Prostate gland (tissue), 2 donors: ENCODE measurements around the gene CCDC77.

Experiments used
- POLR2AphosphoS5 ChIP-seq: sonication (generic); formaldehyde crosslinking; IDR thresholded peaks from one replicate; pipeline ENCODE4 v1.6.1; 2017; ENCODE audit warnings: antibody characterized with exemption
- TF ChIP-seq, protein P1 (sequence below), 4 experiments: fragments of 200-600 bp in 2 of 4; fragments of 450-650 bp in 2 of 4; sonication (generic) in 2 of 4; IDR thresholded peaks; 1 replicate in 3 of 4; 2 replicates in 1 of 4; pipeline ENCODE4 v1.5.1; 2016 to 2019; ENCODE audit warnings: antibody characterized with exemption in 4 of 4, mild to moderate bottlenecking in 2 of 4, moderate library complexity in 2 of 4

DNA sequence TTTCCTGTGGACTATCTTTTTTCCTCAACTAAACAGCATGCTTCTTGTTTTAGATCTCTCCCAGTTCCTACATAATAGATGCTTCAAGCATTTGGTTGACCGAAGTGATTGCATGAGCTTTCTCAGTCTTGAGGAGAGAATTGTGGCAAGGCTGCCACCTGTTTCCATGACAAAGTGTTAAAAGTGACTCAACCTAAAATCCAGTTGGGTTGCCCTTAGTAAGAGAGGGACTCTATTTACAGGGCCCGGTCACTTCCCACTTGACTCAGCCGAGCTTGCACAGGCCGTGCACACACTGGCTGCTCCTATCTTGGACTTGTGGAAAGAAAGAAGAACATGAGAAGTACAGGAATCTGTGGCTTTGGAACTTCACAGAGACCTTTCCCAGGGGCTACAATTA, 56.2 kb downstream of the CCDC77 start:
- TF ChIP-seq, protein P1, sequence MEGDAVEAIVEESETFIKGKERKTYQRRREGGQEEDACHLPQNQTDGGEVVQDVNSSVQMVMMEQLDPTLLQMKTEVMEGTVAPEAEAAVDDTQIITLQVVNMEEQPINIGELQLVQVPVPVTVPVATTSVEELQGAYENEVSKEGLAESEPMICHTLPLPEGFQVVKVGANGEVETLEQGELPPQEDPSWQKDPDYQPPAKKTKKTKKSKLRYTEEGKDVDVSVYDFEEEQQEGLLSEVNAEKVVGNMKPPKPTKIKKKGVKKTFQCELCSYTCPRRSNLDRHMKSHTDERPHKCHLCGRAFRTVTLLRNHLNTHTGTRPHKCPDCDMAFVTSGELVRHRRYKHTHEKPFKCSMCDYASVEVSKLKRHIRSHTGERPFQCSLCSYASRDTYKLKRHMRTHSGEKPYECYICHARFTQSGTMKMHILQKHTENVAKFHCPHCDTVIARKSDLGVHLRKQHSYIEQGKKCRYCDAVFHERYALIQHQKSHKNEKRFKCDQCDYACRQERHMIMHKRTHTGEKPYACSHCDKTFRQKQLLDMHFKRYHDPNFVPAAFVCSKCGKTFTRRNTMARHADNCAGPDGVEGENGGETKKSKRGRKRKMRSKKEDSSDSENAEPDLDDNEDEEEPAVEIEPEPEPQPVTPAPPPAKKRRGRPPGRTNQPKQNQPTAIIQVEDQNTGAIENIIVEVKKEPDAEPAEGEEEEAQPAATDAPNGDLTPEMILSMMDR (IDR thresholded peaks at IDR 0.05) = no peak
- TF ChIP-seq POLR2AphosphoS5 = no peak
